ENCODE results near the gene MAD1L1.

Gene MAD1L1

DNA sequence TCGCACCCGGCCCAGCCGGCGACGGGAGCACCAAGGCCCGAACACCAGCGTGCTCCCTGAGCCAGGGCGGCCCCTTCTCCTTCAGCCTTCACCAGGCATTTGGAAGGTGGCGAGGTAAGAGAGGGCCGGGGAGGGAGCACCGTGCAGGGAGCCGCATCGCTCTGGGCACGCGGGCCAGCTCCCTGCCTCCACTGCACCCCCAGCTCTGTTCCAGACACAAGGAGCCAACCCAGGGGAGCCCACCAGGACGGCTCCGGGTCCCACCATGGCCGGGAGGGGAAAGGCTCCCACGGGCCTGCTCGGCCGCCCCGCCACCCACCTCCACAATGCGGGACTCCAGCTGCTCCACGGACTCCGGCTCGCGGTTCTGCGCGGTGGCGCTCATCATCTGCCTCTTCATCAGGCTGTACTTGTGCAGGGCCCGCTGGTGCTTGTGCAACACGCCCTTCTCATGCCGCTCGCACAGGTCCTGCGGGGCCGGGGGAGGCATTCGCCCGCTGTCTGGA, 24.4 kb upstream of the MAD1L1 start:
- no peak for ATAC-seq
- TF ChIP-seq SNAI2 (CRISPR knock-in tag; IDR thresholded peaks at IDR 0.05) (no peak), ISL1 (CRISPR knock-in tag; IDR thresholded peaks at IDR 0.05) (no peak), TCF4 (CRISPR knock-in tag; IDR thresholded peaks at IDR 0.05; ENCODE audit: borderline replicate concordance) (no peak), CSRNP3 (CRISPR knock-in tag; IDR thresholded peaks at IDR 0.05) (no peak), ZNF8 (CRISPR knock-in tag; IDR thresholded peaks at IDR 0.05) (no peak), ZC3H10 (CRISPR knock-in tag; IDR thresholded peaks at IDR 0.05) (no peak), CSDC2 (CRISPR knock-in tag; IDR thresholded peaks at IDR 0.05) (no peak), ZNF565 (CRISPR knock-in tag; conservative IDR thresholded peaks at IDR 0.05; ENCODE audit: low read depth) (no peak), BACH2 (CRISPR knock-in tag; IDR thresholded peaks at IDR 0.05; ENCODE audit: borderline replicate concordance) (no peak), PPARA (CRISPR knock-in tag; IDR thresholded peaks at IDR 0.05; ENCODE audit: borderline replicate concordance) (no peak), TOX (CRISPR knock-in tag; IDR thresholded peaks at IDR 0.05; ENCODE audit: borderline replicate concordance) (no peak)

GRCh38 chr7:2256306-2257045, 23.7 kb upstream of the MAD1L1 start:
- ATAC-seq = no peak
- TF ChIP-seq BACH2 (CRISPR knock-in tag; IDR thresholded peaks at IDR 0.05; ENCODE audit: borderline replicate concordance) (no peak), ZFP3 (CRISPR knock-in tag; IDR thresholded peaks at IDR 0.05) (no peak), ISL1 (CRISPR knock-in tag; IDR thresholded peaks at IDR 0.05) (no peak), ESRRG (CRISPR knock-in tag; IDR thresholded peaks at IDR 0.05) (no peak), ZNF8 (CRISPR knock-in tag; IDR thresholded peaks at IDR 0.05) (no peak)

- no peak for ATAC-seq
- TF ChIP-seq SNAI2 (CRISPR knock-in tag; IDR thresholded peaks at IDR 0.05) = no peak
- no peak for TF ChIP-seq ARNTL (CRISPR knock-in tag; IDR thresholded peaks at IDR 0.05; ENCODE audit: borderline replicate concordance, low read depth)
- no peak for TF ChIP-seq CSRNP3 (CRISPR knock-in tag; IDR thresholded peaks at IDR 0.05)
- no peak for TF ChIP-seq CSDC2 (CRISPR knock-in tag; IDR thresholded peaks at IDR 0.05)
- TF ChIP-seq BACH2 (CRISPR knock-in tag; IDR thresholded peaks at IDR 0.05; ENCODE audit: borderline replicate concordance) = no peak
- TF ChIP-seq TCF4 (CRISPR knock-in tag; IDR thresholded peaks at IDR 0.05; ENCODE audit: borderline replicate concordance) = no peak
- TF ChIP-seq TOX (CRISPR knock-in tag; IDR thresholded peaks at IDR 0.05; ENCODE audit: borderline replicate concordance) = no peak
- no peak for TF ChIP-seq RARB (CRISPR knock-in tag; IDR thresholded peaks at IDR 0.05)
- TF ChIP-seq, protein P1, sequence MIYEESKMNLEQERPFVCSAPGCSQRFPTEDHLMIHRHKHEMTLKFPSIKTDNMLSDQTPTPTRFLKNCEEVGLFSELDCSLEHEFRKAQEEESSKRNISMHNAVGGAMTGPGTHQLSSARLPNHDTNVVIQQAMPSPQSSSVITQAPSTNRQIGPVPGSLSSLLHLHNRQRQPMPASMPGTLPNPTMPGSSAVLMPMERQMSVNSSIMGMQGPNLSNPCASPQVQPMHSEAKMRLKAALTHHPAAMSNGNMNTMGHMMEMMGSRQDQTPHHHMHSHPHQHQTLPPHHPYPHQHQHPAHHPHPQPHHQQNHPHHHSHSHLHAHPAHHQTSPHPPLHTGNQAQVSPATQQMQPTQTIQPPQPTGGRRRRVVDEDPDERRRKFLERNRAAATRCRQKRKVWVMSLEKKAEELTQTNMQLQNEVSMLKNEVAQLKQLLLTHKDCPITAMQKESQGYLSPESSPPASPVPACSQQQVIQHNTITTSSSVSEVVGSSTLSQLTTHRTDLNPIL (CRISPR knock-in tag; IDR thresholded peaks at IDR 0.05; ENCODE audit: low read depth) = no peak
- no peak for TF ChIP-seq ISL1 (CRISPR knock-in tag; IDR thresholded peaks at IDR 0.05)
- no peak for TF ChIP-seq ZC3H10 (CRISPR knock-in tag; IDR thresholded peaks at IDR 0.05)
Observed at GRCh38 chr7:2255145-2256139, 22.7 kb upstream of the MAD1L1 start.

DNA sequence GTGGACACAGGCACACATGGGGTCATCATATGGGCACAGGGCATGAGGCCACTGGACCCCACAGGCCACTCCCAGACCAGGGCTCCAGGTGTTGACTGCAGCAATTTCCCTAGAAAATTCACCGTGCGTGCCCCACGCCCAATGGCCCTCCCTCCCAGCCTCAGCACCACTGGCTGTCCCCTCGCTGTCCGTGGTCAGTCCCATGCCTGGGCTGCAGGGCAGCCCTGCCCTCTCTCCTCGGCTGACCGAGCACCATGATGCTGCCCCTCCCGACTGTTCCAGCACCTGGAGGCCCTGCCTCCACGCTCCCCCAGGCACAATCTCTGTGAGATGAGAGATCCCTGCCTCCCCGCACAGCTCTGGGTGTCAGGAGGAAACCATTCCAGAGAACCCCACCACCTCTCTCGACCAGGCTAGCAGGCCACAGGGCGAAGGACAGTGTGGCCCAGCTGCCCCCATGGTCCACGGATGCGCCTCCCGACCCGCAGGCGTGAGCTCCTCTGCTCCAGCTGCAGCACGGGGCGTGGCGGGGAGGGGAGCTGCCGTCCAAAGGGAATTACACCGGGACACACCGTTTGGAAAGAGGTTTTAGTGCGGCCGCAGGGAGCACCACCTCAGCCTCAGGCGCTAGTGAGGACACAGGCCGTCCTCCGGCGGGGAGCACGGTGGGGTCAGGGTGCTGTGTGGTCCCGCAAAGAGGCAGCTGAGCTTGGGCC, 21.8 kb upstream of the MAD1L1 start:
- no peak for ATAC-seq
- TF ChIP-seq GLIS3 (CRISPR knock-in tag; IDR thresholded peaks at IDR 0.05) = no peak
- no peak for TF ChIP-seq PPARA (CRISPR knock-in tag; IDR thresholded peaks at IDR 0.05; ENCODE audit: borderline replicate concordance)
- TF ChIP-seq ZNF8 (CRISPR knock-in tag; IDR thresholded peaks at IDR 0.05) = no peak
- TF ChIP-seq SNAI2 (CRISPR knock-in tag; IDR thresholded peaks at IDR 0.05) = no peak
- TF ChIP-seq TCF4 (CRISPR knock-in tag; IDR thresholded peaks at IDR 0.05; ENCODE audit: borderline replicate concordance) = no peak
- TF ChIP-seq ISL1 (CRISPR knock-in tag; IDR thresholded peaks at IDR 0.05) = no peak
- TF ChIP-seq CSRNP3 (CRISPR knock-in tag; IDR thresholded peaks at IDR 0.05) = no peak
- TF ChIP-seq POU6F1 (CRISPR knock-in tag; IDR thresholded peaks at IDR 0.05; ENCODE audit: borderline replicate concordance, low read depth) = no peak
- no peak for TF ChIP-seq ZNF565 (CRISPR knock-in tag; conservative IDR thresholded peaks at IDR 0.05; ENCODE audit: low read depth)
- no peak for TF ChIP-seq ZFP3 (CRISPR knock-in tag; IDR thresholded peaks at IDR 0.05)
- TF ChIP-seq PATZ1 (CRISPR knock-in tag; IDR thresholded peaks at IDR 0.05; ENCODE audit: borderline replicate concordance) = no peak
- no peak for TF ChIP-seq ZNF70 (CRISPR knock-in tag; IDR thresholded peaks at IDR 0.05)
- no peak for TF ChIP-seq RARB (CRISPR knock-in tag; IDR thresholded peaks at IDR 0.05)
- TF ChIP-seq ZFP30 (CRISPR knock-in tag; IDR thresholded peaks at IDR 0.05) = no peak

Data from SK-N-SH treated with all-trans-retinoic acid at 6 μM for 48 hours (cell line).